Measurements from ENCODE around the gene ZNF747. TPM values are rescaled to one million over a fixed set of nuclear protein-coding genes. Genes with fewer than 3 reads are reported as not detected.

Gene ZNF747
- total RNA-seq, 1 donor from 2014 or later, result 5.2 TPM

DNA sequence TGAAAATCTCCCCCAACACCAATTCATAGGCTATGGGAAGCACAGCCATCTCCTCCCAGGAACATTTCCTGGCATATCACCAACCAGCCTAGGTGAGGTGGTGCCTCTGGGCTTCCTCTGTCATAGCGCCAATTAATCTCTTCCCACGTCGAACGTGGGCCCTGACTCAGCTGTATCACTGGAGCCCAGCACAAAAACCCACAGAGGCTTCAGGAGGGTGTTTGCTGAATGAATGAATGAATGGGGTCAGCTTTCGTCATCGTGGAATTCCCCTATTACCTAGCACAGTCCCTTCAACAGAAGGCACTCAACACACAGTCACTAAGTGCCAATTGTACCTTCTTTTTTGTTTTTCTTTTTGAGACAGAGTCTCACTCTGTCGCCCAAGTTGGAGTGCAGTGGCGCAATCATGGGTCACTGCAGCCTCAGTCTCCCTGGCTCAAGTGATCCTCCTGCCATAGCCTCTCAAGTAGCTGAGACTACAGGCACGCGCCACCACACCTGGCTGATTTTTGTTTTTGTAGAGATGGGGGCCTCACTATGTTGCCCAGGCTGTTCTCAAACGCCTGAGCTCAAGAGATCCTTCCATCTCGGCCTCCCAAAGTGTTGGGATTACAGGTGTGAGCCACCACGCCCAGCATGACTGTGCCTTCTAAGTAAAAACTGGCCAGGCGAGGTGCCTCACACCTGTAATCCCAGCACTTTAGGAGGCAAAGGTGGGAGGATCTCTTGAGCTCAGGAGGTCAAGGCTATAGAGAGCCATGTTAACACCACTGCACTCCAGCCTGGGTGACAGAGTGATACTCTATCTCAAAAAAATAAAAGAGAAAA is 32.7 kb upstream of the ZNF747 start:
- Mint-ChIP-seq H3K27me3 (ENCODE audit: low read depth, unreplicated experiment) (peaks cover 15% of the 10 kb centered on the region), H3K27ac (ENCODE audit: unreplicated experiment) (no peak overlapping the region), H3K9me3 (ENCODE audit: unreplicated experiment) (no peaks in the 10 kb centered on the region), H3K36me3 (ENCODE audit: low read depth, unreplicated experiment) (no peaks in the 10 kb centered on the region), H3K4me3 (ENCODE audit: unreplicated experiment) (no peak overlapping the region), H3K4me1 (ENCODE audit: low read depth, unreplicated experiment) (peaks cover 3% of the 10 kb centered on the region)
- no peak overlapping the region for H3K4me2 ChIP-seq (ENCODE audit: low read length)
- H3K9ac ChIP-seq (ENCODE audit: low read length), result no peak overlapping the region
- no peaks in the 10 kb centered on the region for H3K36me3 ChIP-seq (ENCODE audit: insufficient read depth, low read length)
- TF ChIP-seq, protein P1, sequence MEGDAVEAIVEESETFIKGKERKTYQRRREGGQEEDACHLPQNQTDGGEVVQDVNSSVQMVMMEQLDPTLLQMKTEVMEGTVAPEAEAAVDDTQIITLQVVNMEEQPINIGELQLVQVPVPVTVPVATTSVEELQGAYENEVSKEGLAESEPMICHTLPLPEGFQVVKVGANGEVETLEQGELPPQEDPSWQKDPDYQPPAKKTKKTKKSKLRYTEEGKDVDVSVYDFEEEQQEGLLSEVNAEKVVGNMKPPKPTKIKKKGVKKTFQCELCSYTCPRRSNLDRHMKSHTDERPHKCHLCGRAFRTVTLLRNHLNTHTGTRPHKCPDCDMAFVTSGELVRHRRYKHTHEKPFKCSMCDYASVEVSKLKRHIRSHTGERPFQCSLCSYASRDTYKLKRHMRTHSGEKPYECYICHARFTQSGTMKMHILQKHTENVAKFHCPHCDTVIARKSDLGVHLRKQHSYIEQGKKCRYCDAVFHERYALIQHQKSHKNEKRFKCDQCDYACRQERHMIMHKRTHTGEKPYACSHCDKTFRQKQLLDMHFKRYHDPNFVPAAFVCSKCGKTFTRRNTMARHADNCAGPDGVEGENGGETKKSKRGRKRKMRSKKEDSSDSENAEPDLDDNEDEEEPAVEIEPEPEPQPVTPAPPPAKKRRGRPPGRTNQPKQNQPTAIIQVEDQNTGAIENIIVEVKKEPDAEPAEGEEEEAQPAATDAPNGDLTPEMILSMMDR (IDR thresholded peaks at IDR 0.05; ENCODE audit: insufficient read depth, low read depth, low read length), result no peak
- TF ChIP-seq EZH2 (IDR thresholded peaks at IDR 0.05; ENCODE audit: insufficient read depth, low read length), result no peak
- FAIRE-seq (no peak), DNase-seq (ENCODE audit: low read depth) (no peak)
- H3K79me2 ChIP-seq (ENCODE audit: insufficient read depth, low read length), result no peaks in the 10 kb centered on the region
- no peaks in the 10 kb centered on the region for H3K27me3 ChIP-seq (ENCODE audit: insufficient read depth, low read length)
- H4K20me1 ChIP-seq (ENCODE audit: insufficient read depth, low read length), result no peaks in the 10 kb centered on the region
- H3K9me3 ChIP-seq (ENCODE audit: insufficient read depth, low read depth, low read length), result no peaks in the 10 kb centered on the region
- H3K4me3 ChIP-seq (ENCODE audit: insufficient read depth, low read depth, low read length), result no peak overlapping the region
- peaks cover 6% of the 10 kb centered on the region for H3K4me1 ChIP-seq (ENCODE audit: insufficient read depth, low read length)
- no peak overlapping the region for H3K27ac ChIP-seq (ENCODE audit: low read depth, low read length)
- no peak overlapping the region for H2AFZ ChIP-seq (ENCODE audit: low read depth, low read length)

DNA sequence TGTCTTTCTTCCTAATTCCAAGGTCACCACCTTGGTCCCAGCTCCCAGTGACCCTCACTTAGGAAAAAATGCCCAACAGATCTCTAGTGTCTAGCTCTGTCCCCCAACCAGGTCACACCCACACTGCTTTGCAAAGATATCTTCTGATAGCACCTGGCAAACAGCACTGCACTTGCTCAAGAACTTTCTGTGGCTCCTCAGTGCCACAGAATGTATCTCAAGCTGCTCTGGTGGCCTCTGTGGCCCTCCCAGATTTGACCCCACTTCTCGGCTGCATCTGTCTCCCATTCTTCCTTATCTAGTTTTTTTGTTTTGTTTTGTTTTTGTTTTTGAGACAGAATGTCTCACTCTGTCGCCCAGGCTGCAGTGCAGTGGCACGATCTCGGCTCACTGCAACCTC is 31.9 kb upstream of the ZNF747 start:
- FAIRE-seq, result no peak
- no peak overlapping the region for H3K4me2 ChIP-seq (ENCODE audit: low read length)
- no peak overlapping the region for H3K27ac Mint-ChIP-seq (ENCODE audit: unreplicated experiment)

More for the DNA sequence above, 31.9 kb upstream of the ZNF747 start:
- Mint-ChIP-seq H3K4me1 (ENCODE audit: low read depth, unreplicated experiment) (no peaks in the 10 kb centered on the region), H3K27me3 (ENCODE audit: low read depth, unreplicated experiment) (peaks cover 16% of the 10 kb centered on the region), H3K36me3 (ENCODE audit: low read depth, unreplicated experiment) (no peaks in the 10 kb centered on the region), H3K9me3 (ENCODE audit: unreplicated experiment) (no peaks in the 10 kb centered on the region), H3K4me3 (ENCODE audit: unreplicated experiment) (no peak overlapping the region)
- H3K9me3 ChIP-seq (ENCODE audit: insufficient read depth, low read depth, low read length), result no peaks in the 10 kb centered on the region
- no peaks in the 10 kb centered on the region for H3K36me3 ChIP-seq (ENCODE audit: insufficient read depth, low read length)
- H3K27ac ChIP-seq (ENCODE audit: low read depth, low read length), result no peak overlapping the region
- H2AFZ ChIP-seq (ENCODE audit: low read depth, low read length), result no peak overlapping the region
- no peaks in the 10 kb centered on the region for H3K79me2 ChIP-seq (ENCODE audit: insufficient read depth, low read length)
- no peak overlapping the region for H3K9ac ChIP-seq (ENCODE audit: low read length)
- peaks cover 6% of the 10 kb centered on the region for H3K4me1 ChIP-seq (ENCODE audit: insufficient read depth, low read length)
- H4K20me1 ChIP-seq (ENCODE audit: insufficient read depth, low read length), result no peaks in the 10 kb centered on the region
- H3K27me3 ChIP-seq (ENCODE audit: insufficient read depth, low read length), result no peaks in the 10 kb centered on the region
- no peak overlapping the region for H3K4me3 ChIP-seq (ENCODE audit: insufficient read depth, low read depth, low read length)
- TF ChIP-seq, protein P1 (IDR thresholded peaks at IDR 0.05; ENCODE audit: insufficient read depth, low read depth, low read length), result no peak
- TF ChIP-seq EZH2 (IDR thresholded peaks at IDR 0.05; ENCODE audit: insufficient read depth, low read length), result no peak
- DNase-seq (ENCODE audit: low read depth), result no peak

Data from astrocyte (in vitro differentiated cells and primary cell).